ENCODE measurements around the gene ANKS1B. TPM values are rescaled to one million over a fixed set of nuclear protein-coding genes. Genes with fewer than 3 reads are reported as not detected.
"Not testable (repeated sequence)": the region's sequence is repeated elsewhere in the genome, so short reads cannot be mapped to it uniquely, and the experiment has no call there.

Gene ANKS1B
- total RNA-seq, 1 donor from 2014 or later, result 10.6 TPM

DNA sequence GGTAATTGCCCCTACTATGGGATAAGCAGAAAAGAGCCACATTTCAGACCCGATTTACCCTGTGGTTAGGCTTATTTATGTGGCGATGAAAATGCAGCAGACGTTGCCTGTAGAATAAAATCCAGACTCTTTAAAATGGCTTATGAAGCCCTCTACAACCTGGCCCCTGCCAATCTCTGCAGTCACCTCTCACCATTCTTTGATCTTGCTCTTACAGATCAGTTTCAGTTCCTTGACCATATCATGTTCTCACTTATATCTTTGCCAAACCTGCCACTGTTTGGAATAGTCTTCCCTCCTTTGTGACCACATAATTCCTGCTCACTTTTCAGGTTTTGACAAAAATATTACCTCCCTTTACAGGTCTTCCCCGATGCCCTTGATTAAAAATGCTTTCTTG, 601.5 kb downstream of the ANKS1B start:
- no peak for DNase-seq (ENCODE audit: low spot score)

DNA sequence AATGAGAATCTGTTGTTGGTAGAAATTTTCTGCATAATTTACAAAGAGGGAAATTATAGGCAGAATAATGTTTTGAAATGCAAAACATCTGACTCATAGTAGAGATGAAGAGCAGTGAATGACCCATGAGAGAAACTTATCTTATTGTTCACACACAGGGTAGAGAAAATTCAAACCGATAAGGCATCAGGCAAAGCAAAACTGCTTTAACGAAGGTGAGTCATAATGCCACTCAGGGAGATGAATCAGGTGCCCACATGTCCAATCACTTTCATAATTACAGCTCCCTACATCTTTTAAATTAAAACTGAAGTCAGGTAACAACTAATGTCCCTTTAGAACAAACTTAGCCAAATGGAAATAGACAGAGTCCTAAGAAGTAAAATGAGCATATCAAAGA, 602.7 kb downstream of the ANKS1B start:
- DNase-seq (ENCODE audit: low spot score), result no peak

DNA sequence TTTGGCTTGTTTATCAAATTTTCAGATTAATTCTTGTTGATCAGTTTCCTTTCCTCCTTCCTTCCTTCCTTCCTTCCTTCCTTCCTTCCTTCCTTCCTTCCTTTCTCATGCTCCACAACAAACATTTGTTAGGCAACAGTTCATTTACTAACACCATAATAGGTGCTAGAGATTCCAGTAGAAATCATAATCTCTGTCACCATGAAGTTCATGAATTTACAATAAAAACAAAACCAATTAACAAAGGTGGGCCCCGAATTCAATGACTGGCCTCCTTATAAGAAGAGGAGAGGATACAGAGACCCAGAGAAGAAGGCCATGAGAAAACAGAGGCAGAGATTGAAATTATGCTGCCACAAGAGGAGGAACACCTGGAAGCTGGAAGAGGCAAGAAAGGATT, 604.0 kb downstream of the ANKS1B start:
- no peak for DNase-seq (ENCODE audit: low spot score)

GRCh38 chr12:99374023-99374422, 610.7 kb downstream of the ANKS1B start:
- no peak for DNase-seq (ENCODE audit: low spot score)

- DNase-seq (ENCODE audit: low spot score), result no peak
Observed at GRCh38 chr12:99372257-99372920, 612.3 kb downstream of the ANKS1B start.

GRCh38 chr12:99370421-99371138, 614.2 kb downstream of the ANKS1B start:
- DNase-seq (ENCODE audit: low spot score), result no peak

- DNase-seq (ENCODE audit: low spot score), result no peak
Observed at GRCh38 chr12:99367181-99367580, 617.6 kb downstream of the ANKS1B start.

DNA sequence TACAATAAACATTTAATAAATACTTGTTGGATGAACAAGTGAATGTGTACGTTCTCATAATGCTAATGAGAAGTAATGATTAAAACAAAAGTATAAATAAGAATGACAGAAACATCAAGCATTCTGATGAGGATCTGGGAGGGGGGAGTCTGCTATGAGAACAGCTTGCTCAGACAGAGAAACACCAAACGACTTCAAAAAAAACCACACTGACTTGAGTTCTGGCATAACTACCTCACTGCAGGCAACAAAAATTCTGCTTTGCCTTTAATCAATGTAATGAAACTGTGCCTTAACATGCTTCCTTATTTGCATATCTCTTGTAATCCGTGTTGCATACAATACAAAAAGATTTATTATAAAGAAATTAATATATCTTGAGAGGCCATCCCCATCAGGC, 632.5 kb downstream of the ANKS1B start:
- DNase-seq (ENCODE audit: low spot score), result no peak

- DNase-seq (ENCODE audit: low spot score), result no peak
Observed at GRCh38 chr12:99343960-99344359, 640.8 kb downstream of the ANKS1B start.

GRCh38 chr12:99339663-99340062, 645.1 kb downstream of the ANKS1B start:
- no peak for DNase-seq (ENCODE audit: low spot score)

GRCh38 chr12:99334285-99335056, 650.3 kb downstream of the ANKS1B start:
- DNase-seq (ENCODE audit: low spot score), result no peak

- no peak for DNase-seq (ENCODE audit: low spot score)
Observed at GRCh38 chr12:99332936-99333591, 651.7 kb downstream of the ANKS1B start.

DNA sequence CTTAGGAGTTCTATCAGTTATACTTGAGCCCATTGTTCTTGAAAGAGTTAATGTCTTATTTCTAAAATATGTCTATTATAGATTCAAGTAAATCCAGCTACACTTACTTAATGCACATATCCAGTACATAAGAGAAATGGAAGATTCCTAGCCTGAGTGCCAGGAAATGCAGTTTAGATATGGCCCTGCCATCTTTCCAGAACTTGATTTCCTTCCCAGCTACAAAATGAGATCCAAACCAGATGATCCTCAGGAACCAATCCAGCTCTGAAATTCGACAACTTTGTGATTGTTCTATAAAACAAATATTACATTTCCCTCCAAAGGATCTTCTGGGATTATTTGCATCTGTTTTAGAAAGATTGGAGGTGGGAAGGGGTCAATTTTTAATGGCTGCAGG, 654.5 kb downstream of the ANKS1B start:
- DNase-seq (ENCODE audit: low spot score), result no peak

DNA sequence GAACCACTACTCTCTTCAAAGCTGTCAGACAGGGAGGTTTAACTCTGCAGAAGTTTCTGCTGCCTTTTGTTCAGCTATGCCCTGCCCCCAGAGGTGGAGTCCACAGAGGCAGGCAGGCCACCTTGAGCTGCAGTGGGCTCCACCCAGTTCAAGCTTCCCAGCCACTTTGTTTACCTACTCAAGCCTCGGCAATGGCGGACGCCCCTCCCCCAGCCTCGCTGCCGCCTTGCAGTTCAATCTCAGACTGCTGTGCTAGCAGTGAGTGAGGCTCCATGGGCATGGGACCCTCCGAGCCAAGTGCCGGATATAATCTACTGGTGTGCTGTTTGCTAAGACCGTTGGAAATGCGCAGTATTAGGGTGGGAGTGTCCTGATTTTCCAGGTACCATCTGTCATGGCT, 663.5 kb downstream of the ANKS1B start:
- DNase-seq (ENCODE audit: low spot score), result not testable (repeated sequence)

- DNase-seq (ENCODE audit: low spot score), result no peak
Observed at GRCh38 chr12:99311373-99311772, 673.4 kb downstream of the ANKS1B start.

DNA sequence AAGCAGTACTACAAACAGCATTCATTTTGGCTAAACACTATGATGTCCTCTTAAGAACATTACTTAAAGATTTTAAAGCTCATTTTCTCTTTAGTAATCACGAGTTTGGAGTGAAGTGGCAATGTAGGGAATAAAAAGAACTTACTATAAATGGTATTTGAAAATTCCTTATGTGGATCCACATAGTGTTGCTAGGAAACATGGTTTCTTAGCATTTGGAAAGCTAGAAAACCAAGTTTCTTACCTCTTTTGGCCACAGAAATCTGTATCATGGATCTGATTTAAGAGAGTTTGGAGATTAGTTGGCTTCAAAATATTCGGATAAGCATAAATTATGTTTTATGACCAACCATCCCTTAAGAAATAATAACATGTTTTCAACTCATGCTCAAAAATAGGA, 674.9 kb downstream of the ANKS1B start:
- DNase-seq (ENCODE audit: low spot score), result no peak

DNA sequence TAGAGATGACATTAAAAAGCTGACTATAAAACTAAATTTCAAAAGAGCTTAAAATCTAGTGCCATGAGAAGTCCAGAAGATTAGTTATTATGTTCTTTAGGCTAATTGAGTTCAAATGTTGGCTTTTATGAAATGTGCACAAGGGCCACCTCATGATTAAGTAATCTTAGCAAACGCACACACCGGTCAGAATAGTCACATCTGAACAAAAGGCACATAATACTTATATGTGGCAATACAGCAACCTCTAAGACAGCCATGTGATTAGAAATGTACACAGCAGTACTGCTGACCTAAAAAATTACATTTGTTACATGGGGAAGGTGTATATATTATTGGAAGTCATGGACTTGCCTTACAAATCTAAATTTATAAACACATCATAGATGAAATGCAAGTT, 681.9 kb downstream of the ANKS1B start:
- DNase-seq (ENCODE audit: low spot score), result no peak

DNA sequence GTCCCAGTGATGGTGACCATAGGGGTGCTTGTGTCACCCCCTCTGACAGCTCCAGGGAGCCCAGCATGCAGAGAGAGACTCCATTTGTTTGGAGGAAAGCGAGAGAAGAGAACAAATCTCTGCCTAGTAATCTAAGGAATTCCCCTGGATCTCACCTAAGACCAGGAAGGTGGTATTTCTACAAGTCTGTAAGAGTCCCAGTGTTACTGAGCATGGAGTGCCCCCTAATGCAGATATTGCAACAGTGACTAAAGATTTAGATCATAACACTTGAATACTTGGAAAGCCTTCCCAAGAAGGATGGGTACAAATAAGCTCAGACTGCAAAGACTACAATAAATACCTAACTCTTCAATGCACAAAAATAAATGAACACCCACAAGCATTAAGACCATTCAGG, 697.6 kb downstream of the ANKS1B start:
- DNase-seq (ENCODE audit: low spot score), result no peak

- no peak for DNase-seq (ENCODE audit: low spot score)
Observed at GRCh38 chr12:99284161-99284560, 700.6 kb downstream of the ANKS1B start.

DNA sequence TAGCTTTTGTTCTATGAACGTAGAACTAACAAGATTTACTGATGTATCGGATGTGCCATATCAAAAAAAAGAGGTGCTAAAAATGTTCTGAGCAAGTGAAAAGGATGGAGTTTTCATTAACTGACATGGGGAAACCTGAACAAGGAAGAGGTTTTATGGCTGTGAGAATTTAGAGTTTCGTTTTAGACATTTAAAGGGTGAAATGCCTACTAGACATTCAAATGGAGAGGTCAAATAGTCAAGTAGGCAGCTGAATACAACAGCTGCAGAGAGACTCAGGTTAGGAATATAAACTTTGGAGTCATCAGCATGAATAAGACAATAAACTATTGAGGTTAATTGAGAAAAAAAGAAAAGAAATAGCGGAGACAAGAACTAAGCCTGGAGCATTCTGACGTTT, 702.1 kb downstream of the ANKS1B start:
- no peak for DNase-seq (ENCODE audit: low spot score)

DNA sequence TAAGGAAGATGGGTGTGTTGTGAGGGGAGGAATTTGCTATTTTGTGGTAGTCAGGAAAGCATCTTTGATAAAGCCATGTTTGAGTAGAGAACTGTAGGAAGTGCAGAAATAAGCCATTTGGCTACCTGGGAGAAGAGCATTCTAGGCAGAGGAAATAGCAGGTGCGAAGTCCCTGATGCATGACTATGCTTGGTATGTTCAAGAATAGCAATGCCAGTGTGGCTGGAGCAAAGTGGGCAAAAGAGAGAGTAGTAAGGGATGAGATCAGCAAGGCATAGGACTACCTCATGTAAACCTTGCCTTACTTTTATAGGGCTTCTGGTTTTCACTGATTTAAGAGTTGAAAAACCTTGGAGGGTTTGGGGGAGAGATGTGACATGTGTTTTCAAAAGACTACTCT, 702.6 kb downstream of the ANKS1B start:
- no peak for DNase-seq (ENCODE audit: low spot score)

DNA sequence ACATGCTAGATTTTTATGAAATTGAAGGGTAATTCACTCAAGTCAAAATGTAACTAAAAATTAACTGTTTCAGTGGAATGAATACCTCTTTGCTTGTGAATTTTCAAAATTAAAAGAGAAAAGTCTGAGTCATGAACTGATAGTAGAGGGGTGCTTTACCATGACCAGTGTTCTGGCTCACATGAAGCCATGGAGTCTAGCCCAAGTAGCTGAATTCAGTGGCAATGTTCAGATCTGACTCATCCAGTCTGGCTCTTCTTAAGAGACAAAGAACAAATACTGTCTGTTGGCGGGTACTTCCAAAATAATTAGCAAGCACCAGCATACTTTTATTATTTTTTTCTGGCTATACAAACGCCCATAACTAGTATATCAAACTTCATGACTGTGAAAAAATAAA, 703.5 kb downstream of the ANKS1B start:
- no peak for DNase-seq (ENCODE audit: low spot score)
